Prostate gland (tissue), 2 donors: ENCODE measurements around the gene TMTC4.

ENCODE experiments used
- CTCF ChIP-seq, 4 experiments: fragments of 200-600 bp in 2 of 4; fragments of 450-650 bp in 2 of 4; sonication (generic) in 2 of 4; IDR thresholded peaks; 1 replicate in 3 of 4; 2 replicates in 1 of 4; pipeline ENCODE4 v1.5.1; 2016 to 2019; ENCODE audit warnings: antibody characterized with exemption in 4 of 4, mild to moderate bottlenecking in 2 of 4, moderate library complexity in 2 of 4
- POLR2A ChIP-seq: fragments of 450-650 bp; IDR thresholded peaks from one replicate; pipeline ENCODE4 v1.6.1; 2016; ENCODE audit warnings: antibody characterized with exemption, mild to moderate bottlenecking

- TF ChIP-seq CTCF (IDR thresholded peaks at IDR 0.05) (no peak), POLR2A (no peak)
Measured at GRCh38 chr13:100594255-100594654, 80.3 kb downstream of the TMTC4 start.
